IMR-90 (cell line): ENCODE measurements around the gene BBS12. TPM values are rescaled to one million over a fixed set of nuclear protein-coding genes. Genes with fewer than 3 reads are reported as not detected.

ENCODE experiments used
- ATAC-seq: fragments of 200-7000 bp; cut with Tn5 transposase; 2 replicates; pipeline ENCODE4 v1.9.1; 2020; ENCODE audit warnings: low read depth, mild to moderate bottlenecking, moderate library complexity
- BruUV-seq: library from RNA; stranded (reverse); fragments of 400-500 nt; replicated peaks from 2 replicates; lab custom pipeline; 2021; lab: Mats Ljungman, UMichigan
- CTCF ChIA-PET: fragments of 300-600 bp; formaldehyde crosslinking; extraction: SDS; loops from one replicate; lab custom pipeline; 2021; ENCODE audit warnings: antibody characterized with exemption; lab: Yijun Ruan, JAX
- POLR2A ChIA-PET: fragments of 300-600 bp; sonication (Branson Sonifier 250); formaldehyde crosslinking; loops from one replicate; lab custom pipeline; 2022; ENCODE audit warnings: antibody characterized with exemption; ENCODE audit not compliant: unreplicated experiment; lab: Charles Lee
- DNase-seq: peaks from one replicate; pipeline ENCODE4 v3.0.0; 2013
- H2AFZ ChIP-seq: replicated peaks from 2 replicates; pipeline ENCODE3; 2013; ENCODE audit warnings: low read length, mild to moderate bottlenecking; ENCODE audit not compliant: poor library complexity
- H2AK5ac ChIP-seq: 2 replicates; pipeline ENCODE4 v1.6.1; 2013; ENCODE audit warnings: low read depth, low read length, inconsistent platforms
- H2AK9ac ChIP-seq: replicated peaks from 2 replicates; pipeline ENCODE3; 2013; ENCODE audit warnings: mild to moderate bottlenecking, low read depth, low read length, moderate library complexity; ENCODE audit not compliant: poor library complexity
- H2BK120ac ChIP-seq: 2 replicates; pipeline ENCODE4 v1.6.1; 2013; ENCODE audit warnings: low read depth, low read length, inconsistent platforms
- H2BK15ac ChIP-seq: 3 replicates; pipeline ENCODE4 v1.6.1; 2013; ENCODE audit warnings: low read depth, low read length, inconsistent platforms
- H2BK20ac ChIP-seq: 2 replicates; pipeline ENCODE4 v1.6.1; 2013; ENCODE audit warnings: low read depth, mild to moderate bottlenecking, inconsistent platforms, low read length, moderate library complexity
- H2BK5ac ChIP-seq: 2 replicates; pipeline ENCODE4 v1.6.1; 2013; ENCODE audit warnings: mild to moderate bottlenecking, low read depth, low read length, inconsistent platforms; ENCODE audit not compliant: poor library complexity, severe bottlenecking
- H3K14ac ChIP-seq: replicated peaks from 2 replicates; pipeline ENCODE4 v1.6.1; 2013; ENCODE audit warnings: low read depth, low read length, inconsistent platforms
- H3K18ac ChIP-seq: 2 replicates; pipeline ENCODE4 v1.6.1; 2013; ENCODE audit warnings: low read depth, low read length, control low read depth
- H3K23ac ChIP-seq: 2 replicates; pipeline ENCODE4 v1.6.1; 2013; ENCODE audit warnings: low read depth, low read length, inconsistent platforms
- H3K27ac ChIP-seq: 2 replicates; pipeline ENCODE4 v1.5.1; 2013; ENCODE audit warnings: mild to moderate bottlenecking, control low read depth, low read length; ENCODE audit not compliant: insufficient read depth
- H3K27me3 ChIP-seq: 2 replicates; pipeline ENCODE4 v1.6.1; 2013; ENCODE audit warnings: low read length; ENCODE audit not compliant: control insufficient read depth, insufficient read depth
- H3K36me3 ChIP-seq: 2 replicates; pipeline ENCODE4 v1.6.1; 2013; ENCODE audit warnings: low read length, mixed read lengths; ENCODE audit not compliant: control insufficient read depth, insufficient read depth
- H3K4ac ChIP-seq: 2 replicates; pipeline ENCODE4 v1.6.1; 2013; ENCODE audit warnings: low read depth, low read length, inconsistent platforms
- H3K4me1 ChIP-seq: 2 replicates; pipeline ENCODE4 v1.6.1; 2013; ENCODE audit warnings: low read length, mixed read lengths; ENCODE audit not compliant: control insufficient read depth, insufficient read depth
- H3K4me2 ChIP-seq: 2 replicates; pipeline ENCODE4 v1.6.1; 2013; ENCODE audit warnings: low read depth, mild to moderate bottlenecking, control low read depth, low read length, moderate library complexity
- H3K4me3 ChIP-seq: 2 replicates; pipeline ENCODE4 v1.5.1; 2013; ENCODE audit warnings: low read depth, mild to moderate bottlenecking, control low read depth, low read length, moderate library complexity; ENCODE audit not compliant: insufficient read depth
- H3K56ac ChIP-seq: 2 replicates; pipeline ENCODE4 v1.6.1; 2013; ENCODE audit warnings: low read length, inconsistent platforms; ENCODE audit not compliant: insufficient read depth; ENCODE audit errors: extremely low read depth
- H3K79me1 ChIP-seq, 2 experiments: 2 replicates each; pipeline ENCODE4 v1.6.1; 2013; ENCODE audit warnings: low read length in 2 of 2, inconsistent platforms in 1 of 2, low read depth in 1 of 2
- H3K9ac ChIP-seq: 2 replicates; pipeline ENCODE4 v1.6.1; 2013; ENCODE audit warnings: low read depth, low read length, control low read depth
- H3K9me1 ChIP-seq: 2 replicates; pipeline ENCODE4 v1.6.1; 2013; ENCODE audit warnings: low read length, inconsistent platforms; ENCODE audit not compliant: insufficient read depth
- H3K9me3 ChIP-seq: 2 replicates; pipeline ENCODE4 v1.6.1; 2013; ENCODE audit warnings: low read length; ENCODE audit not compliant: control insufficient read depth, insufficient read depth
- H4K20me1 ChIP-seq: 2 replicates; pipeline ENCODE4 v1.6.1; 2013; ENCODE audit warnings: low read length, inconsistent platforms; ENCODE audit not compliant: insufficient read depth
- H4K5ac ChIP-seq: 2 replicates; pipeline ENCODE4 v1.6.1; 2013; ENCODE audit warnings: mild to moderate bottlenecking, low read depth, low read length, control low read depth
- H4K8ac ChIP-seq, 2 experiments: 2 replicates each; pipeline ENCODE4 v1.6.1; 2013; ENCODE audit warnings: low read depth in 2 of 2, low read length in 2 of 2, control low read depth in 1 of 2, inconsistent platforms in 1 of 2
- H4K91ac ChIP-seq: 2 replicates; pipeline ENCODE4 v1.6.1; 2013; ENCODE audit warnings: low read depth, low read length, inconsistent platforms; ENCODE audit not compliant: insufficient read depth
- BHLHE40 ChIP-seq: fragments of 150-350 bp; IDR thresholded peaks from 2 replicates; pipeline ENCODE4 v1.6.1; 2016; ENCODE audit warnings: mild to moderate bottlenecking, low read depth, low read length
- CEBPB ChIP-seq: IDR thresholded peaks from 2 replicates; pipeline ENCODE4 v1.6.1; 2012; ENCODE audit warnings: low read depth, low read length, improper control_type of control experiment
- CHD1 ChIP-seq: IDR thresholded peaks from 2 replicates; pipeline ENCODE4 v1.6.1; 2012; ENCODE audit warnings: low read depth, low read length, improper control_type of control experiment
- FOS ChIP-seq: fragments of 150-350 bp; IDR thresholded peaks from 2 replicates; pipeline ENCODE4 v1.6.1; 2016; ENCODE audit warnings: low read depth, low read length
- MAFK ChIP-seq: IDR thresholded peaks from 2 replicates; pipeline ENCODE4 v1.6.1; 2012; ENCODE audit warnings: low read depth, low read length, improper control_type of control experiment
- MAZ ChIP-seq: IDR thresholded peaks from 2 replicates; pipeline ENCODE4 v1.6.1; 2012; ENCODE audit warnings: low read depth, mild to moderate bottlenecking, low read length, improper control_type of control experiment, moderate library complexity, borderline replicate concordance
- MXI1 ChIP-seq: IDR thresholded peaks from 2 replicates; pipeline ENCODE4 v1.6.1; 2012; ENCODE audit warnings: low read depth, mild to moderate bottlenecking, low read length, moderate library complexity, borderline replicate concordance
- NFE2L2 ChIP-seq: fragments of 150-350 bp; IDR thresholded peaks from 2 replicates; pipeline ENCODE4 v1.6.1; 2016; ENCODE audit warnings: low read depth, mild to moderate bottlenecking, low read length
- POLR2A ChIP-seq: IDR thresholded peaks from 2 replicates; pipeline ENCODE4 v1.6.1; 2012; ENCODE audit warnings: mild to moderate bottlenecking, low read depth, low read length
- RAD21 ChIP-seq: IDR thresholded peaks from 2 replicates; pipeline ENCODE4 v1.6.1; 2012; ENCODE audit warnings: low read length, improper control_type of control experiment
- RCOR1 ChIP-seq: IDR thresholded peaks from 2 replicates; pipeline ENCODE4 v1.6.1; 2012; ENCODE audit warnings: mild to moderate bottlenecking, low read length, improper control_type of control experiment; ENCODE audit not compliant: insufficient replicate concordance
- RFX5 ChIP-seq: IDR thresholded peaks from 2 replicates; pipeline ENCODE4 v1.8.0; 2012; ENCODE audit warnings: low read depth, mild to moderate bottlenecking, low read length, moderate library complexity
- SMC3 ChIP-seq: fragments of 150-350 bp; IDR thresholded peaks from 2 replicates; pipeline ENCODE4 v1.6.1; 2016; ENCODE audit warnings: low read depth, mild to moderate bottlenecking, antibody characterized with exemption, low read length, moderate library complexity
- USF2 ChIP-seq: fragments of 150-350 bp; IDR thresholded peaks from 2 replicates; pipeline ENCODE4 v1.6.1; 2017; ENCODE audit warnings: mild to moderate bottlenecking, antibody characterized with exemption, low read length, low read depth
- WGBS, 2 experiments: methylation state at CpG; one replicate each; pipeline versions ENCODE4 v1.1.5 to v1.1.7; 2013; ENCODE audit warnings: missing lambda C conversion rate in 2 of 2; ENCODE audit not compliant: insufficient read length in 1 of 2; ENCODE audit errors: extremely low coverage in 2 of 2; 5-methylcytosine and 5-hydroxymethylcytosine counted together
- dilution Hi-C: fragments of 300-500 bp; cut with HindIII; formaldehyde crosslinking; loops from one replicate; pipeline ENCODE4 v1.14.3; 2018; ENCODE audit warnings: low sequenced_read_pairs; ENCODE audit not compliant: unreplicated experiment
- in situ Hi-C: fragments of 300-500 bp; cut with MboI; formaldehyde crosslinking; loops from 3 replicates; pipeline ENCODE4 v1.14.3; 2019; ENCODE audit warnings: low sequenced_read_pairs, inconsistent platforms, mixed read lengths
- intact Hi-C: fragments of 100-400 bp; cut with micrococcal nuclease; formaldehyde crosslinking; loops from 2 replicates; pipeline ENCODE4 v1.10.0; 2022
- polyA plus RNA-seq, 3 experiments: library from polyadenylated mRNA; depleted of rRNA; stranded (reverse); fragments of >200 nt; gene quantifications; 2 replicates each; pipeline ENCODE4 v1.2.3, GENCODE V29; 2012; ENCODE audit warnings: low replicate concordance in 1 of 3
- total RNA-seq: library from RNA; depleted of rRNA; stranded (reverse); fragments of >200 nt; gene quantifications from 2 replicates; pipeline ENCODE4 v1.2.3, GENCODE V29; 2012
- TF ChIP-seq, protein P1 (sequence below): conservative IDR thresholded peaks from 2 replicates; pipeline ENCODE4 v1.5.1; 2012; ENCODE audit warnings: mild to moderate bottlenecking, low read depth, low read length, improper control_type of control experiment
- TF ChIP-seq, protein P2 (sequence below): fragments of 150-350 bp; IDR thresholded peaks from 2 replicates; pipeline ENCODE4 v1.6.1; 2016; ENCODE audit warnings: low read depth, mild to moderate bottlenecking, low read length, moderate library complexity, borderline replicate concordance

The BBS12 gene
- total and polyA plus RNA-seq, 2 of the 4 experiments (the other 2 are of a cell fraction), result 1.1 to 5.9 TPM

DNA sequence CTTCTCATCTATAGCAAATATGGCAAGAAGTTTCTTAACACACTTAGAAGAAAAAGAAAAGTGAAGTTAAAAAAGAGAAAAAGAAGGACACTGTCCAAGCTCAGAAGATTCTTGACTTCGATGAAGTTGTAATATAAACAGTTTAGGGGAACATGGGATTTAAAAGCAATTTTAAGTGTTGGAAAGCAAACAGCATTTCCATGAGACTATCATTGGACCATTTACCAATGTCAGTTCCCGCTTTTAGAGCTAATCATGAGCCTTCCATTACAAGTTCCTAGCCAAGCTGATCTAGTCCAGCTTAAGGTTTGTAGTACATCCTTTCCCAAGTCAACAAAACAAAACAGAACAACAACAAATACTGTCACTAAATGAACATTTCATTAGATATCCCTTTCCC lies 49.0 kb downstream of the BBS12 start:
- intact Hi-C loops, result no loop called here
- DNase-seq (no peak), ATAC-seq (no peak)
- Histone ChIP-seq H3K4ac (peak overlapping the region; percentile 17; the same call in 1 of the 2 replicates), H2BK20ac (peak overlapping the region; percentile 88; the same call in 1 of the 2 replicates), H4K20me1 (no peaks in the 10 kb centered on the region), H3K27me3 (no peaks in the 10 kb centered on the region), H2BK15ac (peak overlapping the region; percentile 94), H4K91ac (peak overlapping the region; percentile 16; the same call in 1 of the 2 replicates), H3K4me2 (no peak overlapping the region), H3K79me1 (0 out of 4 replicates have a peak, but pooled peaks cover 0 to 2% of the 10 kb centered on the region in 2 experiments), H4K5ac (peak overlapping the region; percentile 19; the same call in 1 of the 2 replicates), H4K8ac (peak overlapping the region; percentile 54 to 62), H3K36me3 (no peaks in the 10 kb centered on the region), H3K18ac (peak overlapping the region; percentile 45; the same call in 1 of the 2 replicates), H2AFZ (no peak overlapping the region), H2BK5ac (peak overlapping the region; percentile 84), H3K56ac (no peak overlapping the region; the same call in 1 of the 2 replicates), H2AK9ac (no peak overlapping the region), H3K27ac (no peak overlapping the region), H3K4me1 (peaks cover 13% of the 10 kb centered on the region), H2BK120ac (peak overlapping the region; percentile 82), H3K14ac (0 out of 2 replicates have a peak overlapping the region, but pooled peaks have one; percentile 81), H3K4me3 (no peak overlapping the region), H2AK5ac (no peak overlapping the region), H3K9ac (no peak overlapping the region), H3K23ac (peak overlapping the region; percentile 41; the same call in 1 of the 2 replicates), H3K9me3 (no peaks in the 10 kb centered on the region), H3K9me1 (peaks cover 2% of the 10 kb centered on the region; the same call in 1 of the 2 replicates)
- ChIA-PET CTCF (no interaction called here), POLR2A (interaction anchor here (0.7 kb wide), 1 partner anchor 17 kb away, joined by 3 read pairs; no protein-coding TSS in a partner anchor)
- dilution Hi-C loops, result no loop called here
- 44% methylated on average over 1 of the region's 2 CpGs; no CpG with 5 or more reads in 1 of the 2 experiments for WGBS, 2 experiments
- in situ Hi-C loops, result no loop called here
- no TSS peak for BruUV-seq
- TF ChIP-seq MXI1 (no peak), MAFK (no peak), FOS (no peak), CHD1 (no peak), USF2 (no peak), BHLHE40 (no peak), MAZ (no peak), RCOR1 (no peak), RFX5 (no peak), POLR2A (no peak), SMC3 (no peak), CEBPB (no peak), NFE2L2 (no peak), RAD21 (no peak)
- TF ChIP-seq, protein P1, sequence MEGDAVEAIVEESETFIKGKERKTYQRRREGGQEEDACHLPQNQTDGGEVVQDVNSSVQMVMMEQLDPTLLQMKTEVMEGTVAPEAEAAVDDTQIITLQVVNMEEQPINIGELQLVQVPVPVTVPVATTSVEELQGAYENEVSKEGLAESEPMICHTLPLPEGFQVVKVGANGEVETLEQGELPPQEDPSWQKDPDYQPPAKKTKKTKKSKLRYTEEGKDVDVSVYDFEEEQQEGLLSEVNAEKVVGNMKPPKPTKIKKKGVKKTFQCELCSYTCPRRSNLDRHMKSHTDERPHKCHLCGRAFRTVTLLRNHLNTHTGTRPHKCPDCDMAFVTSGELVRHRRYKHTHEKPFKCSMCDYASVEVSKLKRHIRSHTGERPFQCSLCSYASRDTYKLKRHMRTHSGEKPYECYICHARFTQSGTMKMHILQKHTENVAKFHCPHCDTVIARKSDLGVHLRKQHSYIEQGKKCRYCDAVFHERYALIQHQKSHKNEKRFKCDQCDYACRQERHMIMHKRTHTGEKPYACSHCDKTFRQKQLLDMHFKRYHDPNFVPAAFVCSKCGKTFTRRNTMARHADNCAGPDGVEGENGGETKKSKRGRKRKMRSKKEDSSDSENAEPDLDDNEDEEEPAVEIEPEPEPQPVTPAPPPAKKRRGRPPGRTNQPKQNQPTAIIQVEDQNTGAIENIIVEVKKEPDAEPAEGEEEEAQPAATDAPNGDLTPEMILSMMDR, result no peak
- TF ChIP-seq, protein P2, sequence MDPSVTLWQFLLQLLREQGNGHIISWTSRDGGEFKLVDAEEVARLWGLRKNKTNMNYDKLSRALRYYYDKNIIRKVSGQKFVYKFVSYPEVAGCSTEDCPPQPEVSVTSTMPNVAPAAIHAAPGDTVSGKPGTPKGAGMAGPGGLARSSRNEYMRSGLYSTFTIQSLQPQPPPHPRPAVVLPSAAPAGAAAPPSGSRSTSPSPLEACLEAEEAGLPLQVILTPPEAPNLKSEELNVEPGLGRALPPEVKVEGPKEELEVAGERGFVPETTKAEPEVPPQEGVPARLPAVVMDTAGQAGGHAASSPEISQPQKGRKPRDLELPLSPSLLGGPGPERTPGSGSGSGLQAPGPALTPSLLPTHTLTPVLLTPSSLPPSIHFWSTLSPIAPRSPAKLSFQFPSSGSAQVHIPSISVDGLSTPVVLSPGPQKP, result no peak
